K562 (cell line): ENCODE results near the gene CYBB. TPM values are rescaled to one million over a fixed set of nuclear protein-coding genes. Genes with fewer than 3 reads are reported as not detected.

Experiments used
- ATAC-seq: fragments of 200-7000 bp; cut with Tn5 transposase; 3 replicates; pipeline ENCODE4 v1.9.1; 2020; ENCODE audit warnings: moderate library complexity
- BruUV-seq: library from RNA; stranded (reverse); fragments of 400-500 nt; replicated peaks from 2 replicates; lab custom pipeline; 2021; lab: Mats Ljungman, UMichigan
- CTCF ChIA-PET: fragments of 300-600 bp; formaldehyde crosslinking; extraction: SDS; loops from one replicate; lab custom pipeline; 2021; ENCODE audit warnings: low intra/inter-chr PET ratio; lab: Yijun Ruan, JAX
- POLR2A ChIA-PET: fragments of 300-600, 350-650 bp; sonication (Branson Sonifier 250); formaldehyde crosslinking; extraction: SDS; loops from one replicate; lab custom pipeline; 2021; ENCODE audit warnings: antibody characterized with exemption, inconsistent platforms; lab: Yijun Ruan, JAX
- DNase-seq, 4 experiments: peaks; one replicate each; pipeline versions ENCODE4 v3.0.0 to v3.0.0-alpha.2; 2011 to 2018; ENCODE audit warnings: low spot score in 3 of 4, mixed read lengths in 3 of 4; ENCODE audit errors: extremely low read depth in 1 of 4
- FAIRE-seq: peaks from 2 replicates; lab custom pipeline; 2011; peaks lifted over from hg19 to GRCh38; lab: Jason Lieb, UNC
- H2AFZ ChIP-seq: 2 replicates; pipeline ENCODE4 v1.6.0; 2011; ENCODE audit warnings: low read depth, low read length, control low read depth, inconsistent platforms
- H3K27ac ChIP-seq: fragments of 200-600 bp; 3 replicates; pipeline ENCODE4 v1.8.0; 2011; ENCODE audit warnings: low read depth, mild to moderate bottlenecking, control low read depth, inconsistent platforms, low read length, moderate library complexity, mixed read lengths; ENCODE audit errors: extremely low read depth
- H3K27me3 ChIP-seq, 2 experiments: fragments of 300-600 bp in 1 of 2; 2 replicates in 1 of 2; 3 replicates in 1 of 2; pipeline versions ENCODE4 v1.6.0 to v1.8.0; 2011; ENCODE audit warnings: inconsistent platforms in 2 of 2, low read length in 2 of 2, mild to moderate bottlenecking in 1 of 2, mixed read lengths in 1 of 2, moderate library complexity in 1 of 2; ENCODE audit not compliant: control insufficient read depth in 2 of 2, insufficient read depth in 2 of 2
- H3K36me3 ChIP-seq: fragments of 300-600 bp; 3 replicates; pipeline ENCODE4 v1.8.0; 2011; ENCODE audit warnings: mild to moderate bottlenecking, low read length, inconsistent platforms; ENCODE audit not compliant: control insufficient read depth, insufficient read depth
- H3K4me1 ChIP-seq, 2 experiments: fragments of 200-600 bp in 1 of 2; replicated peaks in 1 of 2; 2 replicates in 1 of 2; 3 replicates in 1 of 2; pipeline versions ENCODE4 v1.5.1 to v1.8.0; 2011; ENCODE audit warnings: inconsistent platforms in 2 of 2, low read length in 2 of 2, mild to moderate bottlenecking in 1 of 2, mixed read lengths in 1 of 2, moderate library complexity in 1 of 2; ENCODE audit not compliant: control insufficient read depth in 2 of 2, insufficient read depth in 2 of 2
- H3K4me2 ChIP-seq: 2 replicates; pipeline ENCODE4 v1.6.1; 2011; ENCODE audit warnings: low read length, control low read depth, inconsistent platforms, mixed read lengths; ENCODE audit not compliant: insufficient read depth
- H3K4me3 ChIP-seq: fragments of 200-600 bp; sonication (generic), shearing (Covaris generic); 2 replicates; pipeline ENCODE4 v1.5.1; 2016; ENCODE audit warnings: control low read depth, inconsistent platforms
- H3K79me2 ChIP-seq: fragments of 200-600 bp; 3 replicates; pipeline ENCODE4 v1.8.0; 2011; ENCODE audit warnings: low read length, inconsistent platforms; ENCODE audit not compliant: control insufficient read depth, insufficient read depth
- H3K9ac ChIP-seq, 2 experiments: 2 replicates each; pipeline versions ENCODE4 v1.6.0 to v1.6.1; 2011; ENCODE audit warnings: low read depth in 2 of 2, low read length in 2 of 2, control low read depth in 1 of 2, inconsistent platforms in 1 of 2, mild to moderate bottlenecking in 1 of 2, mixed read lengths in 1 of 2; ENCODE audit not compliant: insufficient read depth in 1 of 2
- H3K9me1 ChIP-seq: one replicate; pipeline ENCODE4 v1.6.0; 2011; ENCODE audit warnings: inconsistent platforms, mild to moderate bottlenecking, low read length, moderate library complexity; ENCODE audit not compliant: control insufficient read depth, insufficient read depth
- H3K9me3 ChIP-seq: replicated peaks from 2 replicates; pipeline ENCODE4 v1.5.1; 2011; ENCODE audit warnings: low read depth, low read length, inconsistent platforms; ENCODE audit not compliant: control insufficient read depth, insufficient read depth
- H4K20me1 ChIP-seq: replicated peaks from 2 replicates; pipeline ENCODE4 v1.6.1; 2011; ENCODE audit warnings: low read length, inconsistent platforms, mixed read lengths; ENCODE audit not compliant: control insufficient read depth, insufficient read depth
- MEF2A ChIP-seq: IDR thresholded peaks from 2 replicates; pipeline ENCODE4 v1.6.1; 2011; ENCODE audit warnings: low read depth, mild to moderate bottlenecking, low read length, moderate library complexity; ENCODE audit not compliant: control insufficient read depth
- SIX5 ChIP-seq, 2 experiments: IDR thresholded peaks; 2 replicates each; pipeline ENCODE4 v1.6.1; 2011; ENCODE audit warnings: low read length in 2 of 2, borderline replicate concordance in 1 of 2, low read depth in 1 of 2, mild to moderate bottlenecking in 1 of 2, moderate library complexity in 1 of 2; ENCODE audit not compliant: insufficient read depth in 1 of 2
- TAL1 ChIP-seq: fragments of 450-650 bp; IDR thresholded peaks from 2 replicates; pipeline ENCODE4 v1.6.1; 2016; ENCODE audit warnings: mild to moderate bottlenecking
- ZNF318 ChIP-seq, 2 experiments: fragments of 450-650 bp; IDR thresholded peaks; 2 replicates each; pipeline ENCODE4 v1.6.1; 2016; ENCODE audit warnings: mild to moderate bottlenecking in 2 of 2, borderline replicate concordance in 1 of 2, low read depth in 1 of 2, moderate library complexity in 1 of 2
- ZNF589 ChIP-seq: fragments of 200-800 bp; sonication (Bioruptor generic); IDR thresholded peaks from 2 replicates; pipeline ENCODE4 v1.6.1; 2016; ENCODE audit warnings: low read depth, missing genetic modification characterization, missing compliant biosample characterization
- WGBS: fragments of 100-300 bp; shearing (Covaris generic); methylation state at CpG from one replicate; pipeline ENCODE4 v1.1.6; 2016; ENCODE audit warnings: low coverage, mixed read lengths; ENCODE audit not compliant: insufficient coverage; ENCODE audit errors: missing lambda C conversion rate; 5-methylcytosine and 5-hydroxymethylcytosine counted together
- in situ Hi-C: fragments of 300-500 bp; cut with MboI; formaldehyde crosslinking; loops from 4 replicates; pipeline ENCODE4 v1.15.0; 2018; ENCODE audit warnings: inconsistent platforms, mixed read lengths
- intact Hi-C: fragments of 100-400 bp; cut with micrococcal nuclease; formaldehyde crosslinking; loops from 2 replicates; pipeline ENCODE4 v1.14.2; 2022
- polyA plus RNA-seq, 8 experiments: library from polyadenylated mRNA; depleted of rRNA in 4 of 8; stranded (reverse) in 5 of 8; unstranded in 3 of 8; fragments of >200 nt; fragmentation: Nextera tagmentation in 2 of 8; fragmentation: Illumina TruSeq in 1 of 8; extraction: Ambion mirVana in 2 of 8; extraction: Trizol in 1 of 8; gene quantifications; 2 replicates each; pipeline versions ENCODE4 v1.2.1 to v1.2.3, GENCODE V29; 2011 to 2014; ENCODE audit warnings: inconsistent platforms in 1 of 8, missing spikeins in 1 of 8
- total RNA-seq, 7 experiments: library from RNA; depleted of rRNA in 6 of 7; stranded (reverse); fragments of >200 nt in 6 of 7; fragmentation: Illumina TruSeq in 2 of 7; extraction: Trizol in 2 of 7; gene quantifications; 2 replicates each; pipeline versions ENCODE4 v1.2.1 to v1.2.3, GENCODE V29; 2011 to 2021; ENCODE audit warnings: low replicate concordance in 1 of 7

Gene CYBB
- total and polyA plus RNA-seq, 9 of the 15 experiments (the other 6 are each of a cell fraction or from before 2014, with no cell fraction given), result 0.25 to 1.3 (median 0.74) TPM

- in situ Hi-C loops (loop anchor here (5.0 to 25.0 kb wide), 2 partner anchors 76 to 416 kb away; no protein-coding TSS in a partner anchor), intact Hi-C loops (loop anchor here (5.0 to 10.0 kb wide), 2 partner anchors 174 to 242 kb away; partner anchors contain the start of gene LANCL3)
- FAIRE-seq (no peak), ATAC-seq (no peak), DNase-seq (no peak)
- Histone ChIP-seq H3K9me3 (no peaks in the 10 kb centered on the region), H3K9me1 (no peaks in the 10 kb centered on the region), H2AFZ (no peak overlapping the region), H4K20me1 (no peaks in the 10 kb centered on the region), H3K4me3 (no peak overlapping the region), H3K27me3 (no peaks in the 10 kb centered on the region), H3K9ac (no peak overlapping the region), H3K27ac (no peak overlapping the region), H3K4me1 (no peaks in the 10 kb centered on the region), H3K4me2 (no peak overlapping the region), H3K36me3 (no peaks in the 10 kb centered on the region), H3K79me2 (no peaks in the 10 kb centered on the region)
- BruUV-seq, result no TSS peak
- ChIA-PET POLR2A (no interaction called here), CTCF (interaction anchor here (3.1 kb wide), 1 partner anchor 79 kb away, joined by 21 read pairs; no protein-coding TSS in a partner anchor)
- 28% methylated on average over 6 of the region's 7 CpGs for WGBS
- no peak for TF ChIP-seq MEF2A
- TF ChIP-seq SIX5 (IDR thresholded peaks at IDR 0.05; ENCODE audit: borderline replicate concordance in 1 of 2, insufficient read depth in 1 of 2, low read depth in 1 of 2, low read length in 2 of 2), result no peak
- TF ChIP-seq TAL1, result no peak
Observed at GRCh38 chrX:37746218-37746941, 33.5 kb upstream of the CYBB start.

GRCh38 chrX:37746951-37747350 is 32.9 kb upstream of the CYBB start:
- POLR2A ChIA-PET, result no interaction called here
- TF ChIP-seq ZNF589 (no peak), ZNF318 (IDR thresholded peaks at IDR 0.05; ENCODE audit: borderline replicate concordance in 1 of 2, low read depth in 1 of 2) (no peak)

More at GRCh38 chrX:37746951-37747350, 32.9 kb upstream of the CYBB start:
- H3K79me2 ChIP-seq, result no peaks in the 10 kb centered on the region
- DNase-seq, result no peak
- no TSS peak for BruUV-seq
- no peaks in the 10 kb centered on the region for H4K20me1 ChIP-seq
- in situ Hi-C loops (loop anchor here (5.0 to 25.0 kb wide), 2 partner anchors 75 to 415 kb away; no protein-coding TSS in a partner anchor), intact Hi-C loops (loop anchor here (5.0 to 10.0 kb wide), 2 partner anchors 175 to 242 kb away; partner anchors contain the start of gene LANCL3)
- no peaks in the 10 kb centered on the region for H3K27me3 ChIP-seq
- no peak for FAIRE-seq
- no peaks in the 10 kb centered on the region for H3K4me1 ChIP-seq
- no peak overlapping the region for H2AFZ ChIP-seq
- CTCF ChIA-PET, result no interaction called here
- H3K4me3 ChIP-seq, result no peak overlapping the region
- H3K36me3 ChIP-seq, result no peaks in the 10 kb centered on the region
- H3K9me1 ChIP-seq, result no peaks in the 10 kb centered on the region
- no CpG with 5 or more reads among the region's 1 CpG for WGBS
- H3K27ac ChIP-seq, result no peak overlapping the region
- no peak overlapping the region for H3K4me2 ChIP-seq
- H3K9ac ChIP-seq, result no peak overlapping the region
- no peaks in the 10 kb centered on the region for H3K9me3 ChIP-seq
- no peak for ATAC-seq
